PC-9 (cell line): Measurements from ENCODE around the gene CDK8. TPM values are rescaled to one million over a fixed set of nuclear protein-coding genes. Genes with fewer than 3 reads are reported as not detected.

Experiments used
- BruUV-seq: library from RNA; stranded (reverse); fragments of 400-500 nt; replicated peaks from 2 replicates; lab custom pipeline; 2021; lab: Mats Ljungman, UMichigan
- CTCF ChIA-PET: fragments of 300-600 bp; sonication (Branson Sonifier 250); formaldehyde crosslinking; loops from one replicate; lab custom pipeline; 2022; ENCODE audit warnings: antibody characterized with exemption; lab: Charles Lee
- POLR2A ChIA-PET: fragments of 300-600 bp; sonication (Branson Sonifier 250); formaldehyde crosslinking; loops from one replicate; lab custom pipeline; 2022; ENCODE audit warnings: antibody characterized with exemption; ENCODE audit not compliant: unreplicated experiment; lab: Charles Lee
- DNase-seq, 2 experiments: peaks; one replicate each; pipeline versions ENCODE4 v3.0.0 to v3.0.0-alpha.2; 2015 to 2022; ENCODE audit warnings: mixed read lengths in 1 of 2
- H2AFZ ChIP-seq: fragments of 200-600 bp; sonication (generic); 2 replicates; pipeline ENCODE4 v1.8.1; 2017; ENCODE audit warnings: antibody characterized with exemption
- H3F3A ChIP-seq: fragments of 200-600 bp; sonication (generic); 2 replicates; pipeline ENCODE4 v1.8.1; 2017; ENCODE audit warnings: antibody characterized with exemption, mild to moderate bottlenecking, low read depth; ENCODE audit not compliant: insufficient read depth
- H3K27ac ChIP-seq: fragments of 200-600 bp; sonication (generic); 2 replicates; pipeline ENCODE4 v1.6.1; 2016; ENCODE audit warnings: mixed run types
- H3K27me3 ChIP-seq: fragments of 200-600 bp; sonication (generic); 2 replicates; pipeline ENCODE4 v1.6.1; 2016; ENCODE audit warnings: low read depth, mixed run types; ENCODE audit not compliant: insufficient read depth
- H3K36me3 ChIP-seq: fragments of 200-600 bp; sonication (generic); 2 replicates; pipeline ENCODE4 v1.6.1; 2016; ENCODE audit warnings: low read depth, mixed run types
- H3K4me1 ChIP-seq: fragments of 200-600 bp; sonication (generic); replicated peaks from 2 replicates; pipeline ENCODE4 v1.6.1; 2016; ENCODE audit warnings: mixed run types; ENCODE audit not compliant: insufficient read depth
- H3K4me2 ChIP-seq: fragments of 200-600 bp; sonication (generic); 2 replicates; pipeline ENCODE4 v1.6.1; 2017; ENCODE audit warnings: mixed run types
- H3K4me3 ChIP-seq: fragments of 200-600 bp; sonication (generic); 2 replicates; pipeline ENCODE4 v1.6.1; 2016; ENCODE audit warnings: mixed run types
- H3K79me2 ChIP-seq: fragments of 200-600 bp; sonication (generic); 2 replicates; pipeline ENCODE4 v1.6.1; 2017; ENCODE audit warnings: low read depth, mixed run types
- H3K9me2 ChIP-seq: fragments of 200-600 bp; sonication (generic); 2 replicates; pipeline ENCODE4 v1.8.1; 2017; ENCODE audit warnings: mild to moderate bottlenecking; ENCODE audit not compliant: insufficient read depth
- H3K9me3 ChIP-seq: fragments of 200-600 bp; sonication (generic); 2 replicates; pipeline ENCODE4 v1.8.1; 2016; ENCODE audit warnings: low read depth; ENCODE audit not compliant: insufficient read depth
- H4K20me1 ChIP-seq: fragments of 200-600 bp; sonication (generic); 2 replicates; pipeline ENCODE4 v1.8.1; 2017; ENCODE audit not compliant: insufficient read depth
- CTCF ChIP-seq: fragments of 200-600 bp; sonication (generic); conservative IDR thresholded peaks from 2 replicates; pipeline ENCODE4 v1.6.1; 2017; ENCODE audit warnings: mixed run types, antibody characterized with exemption, mild to moderate bottlenecking, moderate library complexity
- EZH2 ChIP-seq: fragments of 200-600 bp; sonication (generic); IDR thresholded peaks from 2 replicates; pipeline ENCODE4 v1.8.0; 2017; ENCODE audit warnings: antibody characterized with exemption, low read depth
- intact Hi-C: fragments of 100-400 bp; cut with micrococcal nuclease; formaldehyde crosslinking; loops from one replicate; pipeline ENCODE4 v1.10.0; 2022; ENCODE audit not compliant: unreplicated experiment
- total RNA-seq: library from RNA; stranded (reverse); gene quantifications from 2 replicates; pipeline ENCODE4 v1.2.3, GENCODE V29; 2021

CDK8 gene
- total RNA-seq, 1 experiment from 2014 or later: 14.8 TPM

GRCh38 chr13:26236296-26236695 is 17.6 kb upstream of the CDK8 start:
- Histone ChIP-seq H4K20me1 (no peaks in the 10 kb centered on the region), H3K36me3 (no peaks in the 10 kb centered on the region), H3K27me3 (peaks cover 13% of the 10 kb centered on the region; the same call in 1 of the 2 replicates), H3K9me2 (no peaks in the 10 kb centered on the region), H3K27ac (no peak overlapping the region), H3K4me1 (no peaks in the 10 kb centered on the region), H3K79me2 (no peaks in the 10 kb centered on the region), H2AFZ (no peak overlapping the region), H3K9me3 (no peaks in the 10 kb centered on the region), H3F3A (no peaks in the 10 kb centered on the region), H3K4me2 (no peak overlapping the region), H3K4me3 (no peak overlapping the region)
- no peak for TF ChIP-seq CTCF
- no peak for TF ChIP-seq EZH2
- no TSS peak for BruUV-seq
- DNase-seq: no peak
- intact Hi-C loops: no loop called here
- ChIA-PET POLR2A (no interaction called here), CTCF (no interaction called here)

- ChIA-PET POLR2A (no interaction called here), CTCF (no interaction called here)
- no peak for TF ChIP-seq EZH2
- H3K4me3 ChIP-seq: no peak overlapping the region
- H3K27ac ChIP-seq: no peak overlapping the region
- no peaks in the 10 kb centered on the region for H3F3A ChIP-seq
- H3K36me3 ChIP-seq: no peaks in the 10 kb centered on the region
- no peaks in the 10 kb centered on the region for H3K9me2 ChIP-seq
- intact Hi-C loops: no loop called here
- no TSS peak for BruUV-seq
- no peak overlapping the region for H3K4me2 ChIP-seq
- no peaks in the 10 kb centered on the region for H3K4me1 ChIP-seq
- H3K27me3 ChIP-seq: peaks cover 19% of the 10 kb centered on the region
- no peaks in the 10 kb centered on the region for H4K20me1 ChIP-seq
- no peaks in the 10 kb centered on the region for H3K79me2 ChIP-seq
- DNase-seq: no peak
- H2AFZ ChIP-seq: no peak overlapping the region
- peaks cover 7% of the 10 kb centered on the region; the same call in 1 of the 2 replicates for H3K9me3 ChIP-seq
Measured at GRCh38 chr13:26246154-26246553, 7.8 kb upstream of the CDK8 start.

- no peak for DNase-seq
- H3K79me2 ChIP-seq: no peaks in the 10 kb centered on the region
- no peak overlapping the region for H3K4me2 ChIP-seq
- H3K27ac ChIP-seq: no peak overlapping the region
- no peak overlapping the region for H2AFZ ChIP-seq
- BruUV-seq: no TSS peak
- ChIA-PET POLR2A (no interaction called here), CTCF (no interaction called here)
- H3K36me3 ChIP-seq: no peaks in the 10 kb centered on the region
- peaks cover 7% of the 10 kb centered on the region; the same call in 1 of the 2 replicates for H3K9me3 ChIP-seq
- H4K20me1 ChIP-seq: no peaks in the 10 kb centered on the region
- no peaks in the 10 kb centered on the region for H3F3A ChIP-seq
- no peaks in the 10 kb centered on the region for H3K4me1 ChIP-seq
- intact Hi-C loops: no loop called here
- TF ChIP-seq EZH2 (no peak), CTCF (no peak)
- H3K4me3 ChIP-seq: no peak overlapping the region
- peaks cover 19% of the 10 kb centered on the region for H3K27me3 ChIP-seq
- H3K9me2 ChIP-seq: no peaks in the 10 kb centered on the region
Measured at GRCh38 chr13:26247011-26247410, 6.9 kb upstream of the CDK8 start.

- BruUV-seq: no TSS peak
- peaks cover 5% of the 10 kb centered on the region; the same call in 1 of the 2 replicates for H3K9me3 ChIP-seq
- no peak overlapping the region for H2AFZ ChIP-seq
- H3K9me2 ChIP-seq: no peaks in the 10 kb centered on the region
- intact Hi-C loops: no loop called here
- TF ChIP-seq EZH2 (no peak), CTCF (no peak)
- H4K20me1 ChIP-seq: no peaks in the 10 kb centered on the region
- H3K27me3 ChIP-seq: peaks cover 19% of the 10 kb centered on the region
- H3K4me2 ChIP-seq: no peak overlapping the region
- no peaks in the 10 kb centered on the region for H3K4me1 ChIP-seq
- H3K27ac ChIP-seq: no peak overlapping the region
- ChIA-PET POLR2A (no interaction called here), CTCF (no interaction called here)
- no peaks in the 10 kb centered on the region for H3K36me3 ChIP-seq
- H3K79me2 ChIP-seq: no peaks in the 10 kb centered on the region
- H3K4me3 ChIP-seq: no peak overlapping the region
- H3F3A ChIP-seq: no peaks in the 10 kb centered on the region
- DNase-seq: no peak
Measured at GRCh38 chr13:26247608-26248007, 6.3 kb upstream of the CDK8 start.
